OCI-M2 (cell line): ENCODE results near the gene TMEM203.
"Not testable (repeated sequence)": the region's sequence is repeated elsewhere in the genome, so short reads cannot be mapped to it uniquely, and the experiment has no call there.

Experiments used
- DNase-seq: peaks from one replicate; lab custom pipeline; 2025; ENCODE audit not compliant: unreplicated experiment; lab: John Stamatoyannopoulos, UW

Gene TMEM203

GRCh38 chr9:137242269-137243203 is 37.1 kb upstream of the TMEM203 start:
- no peak for DNase-seq

- DNase-seq: no peak
Measured at GRCh38 chr9:137241490-137242268, 36.2 kb upstream of the TMEM203 start.

- DNase-seq: peak; percentile 80
Measured at GRCh38 chr9:137240841-137241489, 35.5 kb upstream of the TMEM203 start, which contains the start of gene TUBB4B. TSS of gene TUBB4B (plus strand) at chr9:137241287. CDS start at chr9:137241361, 74 bp downstream.

GRCh38 chr9:137240318-137240840 is 34.9 kb upstream of the TMEM203 start:
- no peak for DNase-seq

GRCh38 chr9:137239541-137240200 is 34.2 kb upstream of the TMEM203 start:
- DNase-seq: not testable (repeated sequence)

- DNase-seq: no peak
Measured at GRCh38 chr9:137237759-137238726, 32.6 kb upstream of the TMEM203 start.

- no peak for DNase-seq
Measured at GRCh38 chr9:137236936-137237421, 31.5 kb upstream of the TMEM203 start.

- DNase-seq: peak; percentile 31
Measured at GRCh38 chr9:137236238-137236935, 30.9 kb upstream of the TMEM203 start.

GRCh38 chr9:137235424-137236237 is 30.2 kb upstream of the TMEM203 start:
- no peak for DNase-seq

GRCh38 chr9:137234758-137235423 is 29.4 kb upstream of the TMEM203 start:
- no peak for DNase-seq

- DNase-seq: no peak
Measured at GRCh38 chr9:137234055-137234697, 28.7 kb upstream of the TMEM203 start.

- no peak for DNase-seq
Measured at GRCh38 chr9:137233143-137233980, 27.9 kb upstream of the TMEM203 start.

GRCh38 chr9:137232510-137232909 is 27.1 kb upstream of the TMEM203 start:
- no peak for DNase-seq

GRCh38 chr9:137232101-137232500 is 26.7 kb upstream of the TMEM203 start:
- no peak for DNase-seq

GRCh38 chr9:137231372-137232039 is 26.1 kb upstream of the TMEM203 start:
- no peak for DNase-seq
